MM.1S (cell line): Measurements from ENCODE around the gene DDHD1.

Experiments used
- CTCF ChIP-seq: fragments of 300-600 bp; sonication (generic); IDR thresholded peaks from 2 replicates; pipeline ENCODE4 v1.5.1; 2016; ENCODE audit warnings: antibody characterized with exemption, low read length, mixed read lengths
- EZH2phosphoT487 ChIP-seq: fragments of 300-600 bp; sonication (generic); IDR thresholded peaks from 2 replicates; pipeline ENCODE4 v1.6.1; 2018; ENCODE audit warnings: antibody characterized with exemption, low read length

- TF ChIP-seq CTCF (no peak), EZH2phosphoT487 (no peak)
These were observed 120.8 kb downstream of the DDHD1 start for GRCh38 chr14:53032161-53032803.
